IPS-18a (cell line): Measurements from ENCODE around the gene PARN.
"Not testable (repeated sequence)": the region's sequence is repeated elsewhere in the genome, so short reads cannot be mapped to it uniquely, and the experiment has no call there.

Experiments
- H3K27ac ChIP-seq: one replicate; pipeline ENCODE4 v1.5.1; 2013; ENCODE audit warnings: low read length
- H3K27me3 ChIP-seq: one replicate; pipeline ENCODE4 v1.6.1; 2013; ENCODE audit warnings: mild to moderate bottlenecking, low read length; ENCODE audit not compliant: control insufficient read depth, insufficient read depth
- H3K36me3 ChIP-seq: one replicate; pipeline ENCODE4 v1.6.1; 2013; ENCODE audit warnings: low read depth, low read length; ENCODE audit not compliant: control insufficient read depth
- H3K4me1 ChIP-seq: one replicate; pipeline ENCODE4 v1.6.1; 2013; ENCODE audit warnings: low read depth, low read length; ENCODE audit not compliant: control insufficient read depth
- H3K4me3 ChIP-seq: one replicate; pipeline ENCODE4 v1.5.1; 2013; ENCODE audit warnings: low read length
- H3K9ac ChIP-seq: one replicate; pipeline ENCODE4 v1.6.1; 2013; ENCODE audit warnings: mild to moderate bottlenecking, low read length, moderate library complexity
- H3K9me3 ChIP-seq: one replicate; pipeline ENCODE4 v1.6.1; 2013; ENCODE audit warnings: low read depth, low read length; ENCODE audit not compliant: control insufficient read depth

Gene PARN

GRCh38 chr16:14399378-14400284, 230.4 kb downstream of the PARN start:
- no peaks in the 10 kb centered on the region for H3K36me3 ChIP-seq
- no peaks in the 10 kb centered on the region for H3K9me3 ChIP-seq
- no peak overlapping the region for H3K27ac ChIP-seq
- H3K27me3 ChIP-seq, result no peaks in the 10 kb centered on the region
- H3K9ac ChIP-seq, result no peak overlapping the region
- H3K4me1 ChIP-seq, result no peaks in the 10 kb centered on the region
- no peak overlapping the region for H3K4me3 ChIP-seq

- no peak overlapping the region for H3K9ac ChIP-seq
- H3K4me1 ChIP-seq, result no peaks in the 10 kb centered on the region
- no peaks in the 10 kb centered on the region for H3K9me3 ChIP-seq
- no peaks in the 10 kb centered on the region for H3K36me3 ChIP-seq
- no peak overlapping the region for H3K27ac ChIP-seq
- H3K27me3 ChIP-seq, result no peaks in the 10 kb centered on the region
- no peak overlapping the region for H3K4me3 ChIP-seq
Measured at GRCh38 chr16:14398014-14398717, 231.9 kb downstream of the PARN start.

GRCh38 chr16:14395710-14396304, 234.3 kb downstream of the PARN start:
- H3K4me3 ChIP-seq, H3K4me1 ChIP-seq, H3K27me3 ChIP-seq, H3K9ac ChIP-seq, H3K36me3 ChIP-seq, H3K9me3 ChIP-seq, H3K27ac ChIP-seq: not testable (repeated sequence)

GRCh38 chr16:14394834-14395233, 235.2 kb downstream of the PARN start:
- H3K27me3 ChIP-seq, result no peaks in the 10 kb centered on the region
- no peaks in the 10 kb centered on the region for H3K4me1 ChIP-seq
- no peak overlapping the region for H3K27ac ChIP-seq
- H3K9ac ChIP-seq, result no peak overlapping the region
- no peak overlapping the region for H3K4me3 ChIP-seq
- H3K9me3 ChIP-seq, result no peaks in the 10 kb centered on the region
- no peaks in the 10 kb centered on the region for H3K36me3 ChIP-seq

GRCh38 chr16:14392960-14393359, 237.1 kb downstream of the PARN start:
- Histone ChIP-seq H3K27me3 (no peaks in the 10 kb centered on the region), H3K36me3 (no peaks in the 10 kb centered on the region), H3K9ac (no peak overlapping the region), H3K4me3 (no peak overlapping the region), H3K4me1 (no peaks in the 10 kb centered on the region), H3K9me3 (no peaks in the 10 kb centered on the region), H3K27ac (no peak overlapping the region)

- Histone ChIP-seq H3K27me3 (no peaks in the 10 kb centered on the region), H3K9me3 (no peaks in the 10 kb centered on the region), H3K36me3 (no peaks in the 10 kb centered on the region), H3K27ac (no peak overlapping the region), H3K4me1 (no peaks in the 10 kb centered on the region), H3K9ac (no peak overlapping the region), H3K4me3 (no peak overlapping the region)
Measured at GRCh38 chr16:14389359-14389758, 240.7 kb downstream of the PARN start.

GRCh38 chr16:14388243-14388642, 241.8 kb downstream of the PARN start:
- no peaks in the 10 kb centered on the region for H3K27me3 ChIP-seq
- no peaks in the 10 kb centered on the region for H3K36me3 ChIP-seq
- no peak overlapping the region for H3K4me3 ChIP-seq
- no peak overlapping the region for H3K27ac ChIP-seq
- no peak overlapping the region for H3K9ac ChIP-seq
- no peaks in the 10 kb centered on the region for H3K9me3 ChIP-seq
- no peaks in the 10 kb centered on the region for H3K4me1 ChIP-seq

- Histone ChIP-seq H3K9me3 (no peaks in the 10 kb centered on the region), H3K4me1 (no peaks in the 10 kb centered on the region), H3K9ac (no peak overlapping the region), H3K4me3 (no peak overlapping the region), H3K27me3 (no peaks in the 10 kb centered on the region), H3K36me3 (no peaks in the 10 kb centered on the region), H3K27ac (no peak overlapping the region)
Measured at GRCh38 chr16:14386115-14386514, 243.9 kb downstream of the PARN start.
